GM12878 (cell line): ENCODE data around the gene RPLP1. TPM values are rescaled to one million over a fixed set of nuclear protein-coding genes. Genes with fewer than 3 reads are reported as not detected.

Source experiments
- ATAC-seq: fragments of 200-7000 bp; cut with Tn5 transposase; 3 replicates; pipeline ENCODE4 v1.9.1; 2020; ENCODE audit warnings: mild to moderate bottlenecking, moderate library complexity
- BruUV-seq: library from RNA; stranded (reverse); fragments of 400-500 nt; replicated peaks from 2 replicates; lab custom pipeline; 2021; lab: Mats Ljungman, UMichigan
- CTCF ChIA-PET: fragments of 300-600 bp; sonication (Branson Sonifier 250); formaldehyde crosslinking; extraction: SDS; loops from one replicate; lab custom pipeline; 2021; ENCODE audit warnings: inconsistent platforms; lab: Yijun Ruan, JAX
- POLR2A ChIA-PET: fragments of 350-600 bp; formaldehyde crosslinking; extraction: SDS; loops from one replicate; lab custom pipeline; 2021; ENCODE audit warnings: inconsistent platforms; lab: Charles Lee
- RAD21 ChIA-PET: fragments of 300-600 bp; sonication (Branson Sonifier 250); formaldehyde crosslinking; loops from one replicate; lab custom pipeline; 2023; ENCODE audit warnings: antibody characterized with exemption; ENCODE audit not compliant: unreplicated experiment; lab: Charles Lee
- SMC1A ChIA-PET: fragments of 300-600 bp; sonication (Branson Sonifier 250); formaldehyde crosslinking; loops from one replicate; lab custom pipeline; 2023; ENCODE audit not compliant: unreplicated experiment, uncharacterized antibody; lab: Charles Lee
- DNase-seq: peaks from one replicate; pipeline ENCODE4 v3.0.0-alpha.2; 2011; ENCODE audit warnings: low read depth, low spot score
- FAIRE-seq: peaks from 3 replicates; lab custom pipeline; 2011; peaks lifted over from hg19 to GRCh38; lab: Jason Lieb, UNC
- H2AFZ ChIP-seq: 2 replicates; pipeline ENCODE4 v1.6.0; 2011; ENCODE audit warnings: low read depth, low read length, control low read depth; ENCODE audit not compliant: control insufficient read depth
- H3K27ac ChIP-seq: 2 replicates; pipeline ENCODE4 v1.5.1; 2011; ENCODE audit warnings: control low read depth; ENCODE audit not compliant: control insufficient read depth, insufficient read depth
- H3K27me3 ChIP-seq, 2 experiments: replicated peaks in 1 of 2; 2 replicates each; pipeline versions ENCODE4 v1.6.0 to v1.6.1; 2011; ENCODE audit warnings: low read length in 1 of 2; ENCODE audit not compliant: control insufficient read depth in 2 of 2, insufficient read depth in 2 of 2
- H3K36me3 ChIP-seq, 2 experiments: 2 replicates each; pipeline ENCODE4 v1.5.1; 2011; ENCODE audit warnings: low read length in 1 of 2; ENCODE audit not compliant: control insufficient read depth in 2 of 2, insufficient read depth in 2 of 2
- H3K4me1 ChIP-seq: 2 replicates; pipeline ENCODE4 v1.6.1; 2011; ENCODE audit warnings: mild to moderate bottlenecking, low read length, moderate library complexity, mixed read lengths; ENCODE audit not compliant: control insufficient read depth, insufficient read depth
- H3K4me2 ChIP-seq: 2 replicates; pipeline ENCODE4 v1.6.0; 2011; ENCODE audit warnings: control low read depth; ENCODE audit not compliant: control insufficient read depth, insufficient read depth
- H3K4me3 ChIP-seq: fragments of 200-600 bp; sonication (generic); 2 replicates; pipeline ENCODE4 v1.5.1; 2016
- H3K79me2 ChIP-seq: 2 replicates; pipeline ENCODE4 v1.6.0; 2011; ENCODE audit warnings: low read length; ENCODE audit not compliant: control insufficient read depth, insufficient read depth
- H3K9ac ChIP-seq: 2 replicates; pipeline ENCODE4 v1.8.0; 2011; ENCODE audit warnings: low read length, control low read depth, mixed read lengths; ENCODE audit not compliant: control insufficient read depth, insufficient read depth
- H3K9me3 ChIP-seq: replicated peaks from 3 replicates; pipeline ENCODE4 v1.5.1; 2011; ENCODE audit warnings: mild to moderate bottlenecking, low read length; ENCODE audit not compliant: control insufficient read depth, insufficient read depth
- H4K20me1 ChIP-seq: 2 replicates; pipeline ENCODE4 v1.6.0; 2011; ENCODE audit not compliant: control insufficient read depth, insufficient read depth
- CBX5 ChIP-seq: sonication (generic); IDR thresholded peaks from 2 replicates; pipeline ENCODE4 v1.6.1; 2016; ENCODE audit warnings: low read depth, moderate library complexity, mild to moderate bottlenecking, inconsistent platforms
- FOS ChIP-seq: IDR thresholded peaks from 3 replicates; pipeline ENCODE4 v1.6.1; 2011; ENCODE audit warnings: borderline replicate concordance; ENCODE audit not compliant: insufficient read length; ENCODE audit errors: extremely low read depth
- HDAC2 ChIP-seq: fragments of 200-600 bp; sonication (generic); IDR thresholded peaks from 2 replicates; pipeline ENCODE4 v1.6.1; 2017
- KDM1A ChIP-seq: fragments of 200-600 bp; sonication (generic); IDR thresholded peaks from 2 replicates; pipeline ENCODE4 v1.6.1; 2016; ENCODE audit warnings: borderline replicate concordance
- NFXL1 ChIP-seq: fragments of 450-650 bp; IDR thresholded peaks from 2 replicates; pipeline ENCODE4 v1.6.1; 2017; ENCODE audit warnings: antibody characterized with exemption, mild to moderate bottlenecking, borderline replicate concordance
- NFYB ChIP-seq: IDR thresholded peaks from 2 replicates; pipeline ENCODE4 v1.6.1; 2011; ENCODE audit warnings: low read depth, mild to moderate bottlenecking, low read length, improper control_type of control experiment, moderate library complexity; ENCODE audit not compliant: insufficient read depth
- RBBP5 ChIP-seq: fragments of 200-600 bp; sonication (generic); conservative IDR thresholded peaks from 2 replicates; pipeline ENCODE4 v1.6.1; 2016
- WGBS: methylation state at CpG from one replicate; pipeline ENCODE4 v1.1.6; 2016; ENCODE audit warnings: low lambda C conversion rate; ENCODE audit not compliant: insufficient replicate concordance, insufficient coverage; ENCODE audit errors: missing lambda C conversion rate; 5-methylcytosine and 5-hydroxymethylcytosine counted together
- in situ Hi-C: fragments of 300-500 bp; cut with MboI; formaldehyde crosslinking; loops from 9 replicates; pipeline ENCODE4 v1.14.3; 2018; ENCODE audit warnings: mixed read lengths
- intact Hi-C: fragments of 100-400 bp; cut with micrococcal nuclease; formaldehyde crosslinking; loops from one replicate; pipeline ENCODE4 v1.14.2; 2022; ENCODE audit not compliant: unreplicated experiment
- polyA plus RNA-seq, 11 experiments: library from polyadenylated mRNA; depleted of rRNA in 4 of 11; unstranded in 6 of 11; stranded (reverse) in 5 of 11; fragments of >200 nt; fragmentation: Nextera tagmentation in 4 of 11; fragmentation: Illumina TruSeq in 1 of 11; extraction: Ambion mirVana in 4 of 11; extraction: Trizol in 1 of 11; gene quantifications; 1 replicate in 1 of 11; 2 replicates in 10 of 11; pipeline versions ENCODE4 v1.2.1 to v1.2.3, GENCODE V29; 2011 to 2016; ENCODE audit warnings: inconsistent platforms in 2 of 11, missing spikeins in 2 of 11, low read depth in 1 of 11
- total RNA-seq, 4 experiments: library from RNA; depleted of rRNA in 3 of 4; stranded (reverse); fragments of >200 nt in 3 of 4; fragmentation: Illumina TruSeq in 1 of 4; extraction: Trizol in 1 of 4; gene quantifications; 2 replicates each; pipeline versions ENCODE4 v1.2.1 to v1.2.3, GENCODE V29; 2013 to 2021

The RPLP1 gene
- total and polyA plus RNA-seq, 10 of the 15 experiments (the other 5 are each of a cell fraction or from before 2014, with no cell fraction given): 217 to 3,098 (median 1,664) TPM

GRCh38 chr15:69450968-69451695, 1.5 kb upstream of the RPLP1 start:
- Histone ChIP-seq H2AFZ (no peak overlapping the region), H3K9ac (peak overlapping the region; percentile 96; the same call in 1 of the 2 replicates), H3K4me2 (peak overlapping the region; percentile 54; the same call in 1 of the 2 replicates), H4K20me1 (peaks cover 9% of the 10 kb centered on the region), H3K27ac (peak overlapping the region; percentile 79; the same call in 1 of the 2 replicates), H3K27me3 (no peaks in the 10 kb centered on the region)
- DNase-seq (no peak), ATAC-seq (no peak)
- ChIA-PET CTCF (interaction anchor here (0.7 to 4.6 kb wide), 4 partner anchors 11 to 18 kb away, joined by 3 to 53 read pairs (median 4); no protein-coding TSS in a partner anchor), SMC1A (interaction anchor here (1.4 to 3.4 kb wide), 3 partner anchors 8 to 39 kb away, joined by 4 to 13 read pairs (median 6); no protein-coding TSS in a partner anchor), POLR2A (interaction anchor here (1.1 to 3.5 kb wide), 3 partner anchors 8 to 34 kb away, joined by 5 to 29 read pairs (median 8); no protein-coding TSS in a partner anchor)
- 95% methylated on average over 12 of the region's 12 CpGs for WGBS
- TF ChIP-seq NFYB (no peak), RBBP5 (no peak), CBX5 (no peak), HDAC2 (no peak), FOS (no peak), KDM1A (no peak), NFXL1 (no peak)
- TF ChIP-seq, all 136 proteins: peak for 0
- RAD21 ChIA-PET: interaction anchor here (0.7 to 4.0 kb wide), 3 partner anchors 11 to 35 kb away, joined by 6 to 28 read pairs (median 23); partner anchors contain the start of gene KIF23
- Histone ChIP-seq H3K9me3 (no peaks in the 10 kb centered on the region), H3K4me3 (peak overlapping the region; percentile 69; the same call in 1 of the 2 replicates), H3K79me2 (peaks cover 33% of the 10 kb centered on the region), H3K4me1 (peaks cover 5% of the 10 kb centered on the region; the same call in 1 of the 2 replicates), H3K36me3 (peaks cover 3 to 28% of the 10 kb centered on the region in 2 experiments)
- no TSS peak for BruUV-seq
- FAIRE-seq: no peak
- in situ Hi-C loops: no loop called here
- intact Hi-C loops: no loop called here
